ENCODE results near the gene EHD4. TPM values are rescaled to one million over a fixed set of nuclear protein-coding genes. Genes with fewer than 3 reads are reported as not detected.

EHD4 gene
- total RNA-seq, 4 donors from 2014 or later, result 10.0 to 25.4 (median 20.3) TPM

DNA sequence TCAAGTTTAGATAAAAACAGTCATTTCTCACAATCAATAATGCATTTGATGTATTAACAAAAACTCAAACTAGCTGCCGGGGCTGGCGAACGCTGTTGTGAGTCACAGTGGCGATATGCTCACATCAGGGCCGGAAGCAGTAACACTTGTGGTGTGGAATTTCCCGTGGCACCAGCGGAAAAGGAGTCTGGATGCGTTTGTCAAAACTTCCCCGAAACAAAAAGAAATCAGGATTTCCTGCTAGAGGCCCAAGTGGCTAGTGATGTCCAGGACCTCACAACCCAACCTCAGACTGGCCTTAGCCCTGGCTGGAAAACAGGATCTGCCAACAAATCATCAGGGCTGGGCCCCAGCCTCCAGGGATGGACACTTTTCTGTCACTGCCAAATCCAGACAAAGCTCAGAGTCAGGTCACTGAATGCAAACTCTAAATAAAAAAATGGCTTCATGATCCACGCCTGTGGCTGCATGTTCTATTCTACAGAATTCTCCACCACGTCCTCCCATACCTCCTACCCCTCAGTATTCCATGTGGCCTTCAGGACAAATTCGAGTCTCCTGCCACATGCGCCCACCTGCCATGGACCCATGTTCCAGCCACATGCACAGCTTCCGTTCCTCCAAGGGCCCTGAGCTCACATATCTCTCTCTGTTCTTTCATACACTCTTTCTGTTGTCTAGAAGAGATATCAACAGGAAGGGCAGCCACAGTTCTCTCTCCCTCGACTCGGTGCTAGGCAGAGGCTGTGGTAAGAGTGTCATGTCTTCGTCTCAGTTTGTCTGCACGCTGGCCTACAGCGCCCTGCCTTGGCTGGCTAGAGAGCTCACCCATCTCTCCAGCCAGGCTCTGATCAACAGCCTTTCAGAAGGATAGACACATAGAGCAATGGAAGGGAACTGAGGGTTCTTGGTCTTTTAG, 35.4 kb downstream of the EHD4 start:
- Histone ChIP-seq H3K36me3 (peaks cover 0 to 14% of the 10 kb centered on the region in 2 donors), H3K4me3 (no peak overlapping the region), H3K27ac (peak overlapping the region in 3 of 4 donors; percentile 65 to 70 (median 66)), H3K4me1 (peaks cover 0 to 42% (median 15%) of the 10 kb centered on the region in 3 donors), H3K9me3 (no peaks in the 10 kb centered on the region), H3K27me3 (no peaks in the 10 kb centered on the region)
- TF ChIP-seq, protein P1, sequence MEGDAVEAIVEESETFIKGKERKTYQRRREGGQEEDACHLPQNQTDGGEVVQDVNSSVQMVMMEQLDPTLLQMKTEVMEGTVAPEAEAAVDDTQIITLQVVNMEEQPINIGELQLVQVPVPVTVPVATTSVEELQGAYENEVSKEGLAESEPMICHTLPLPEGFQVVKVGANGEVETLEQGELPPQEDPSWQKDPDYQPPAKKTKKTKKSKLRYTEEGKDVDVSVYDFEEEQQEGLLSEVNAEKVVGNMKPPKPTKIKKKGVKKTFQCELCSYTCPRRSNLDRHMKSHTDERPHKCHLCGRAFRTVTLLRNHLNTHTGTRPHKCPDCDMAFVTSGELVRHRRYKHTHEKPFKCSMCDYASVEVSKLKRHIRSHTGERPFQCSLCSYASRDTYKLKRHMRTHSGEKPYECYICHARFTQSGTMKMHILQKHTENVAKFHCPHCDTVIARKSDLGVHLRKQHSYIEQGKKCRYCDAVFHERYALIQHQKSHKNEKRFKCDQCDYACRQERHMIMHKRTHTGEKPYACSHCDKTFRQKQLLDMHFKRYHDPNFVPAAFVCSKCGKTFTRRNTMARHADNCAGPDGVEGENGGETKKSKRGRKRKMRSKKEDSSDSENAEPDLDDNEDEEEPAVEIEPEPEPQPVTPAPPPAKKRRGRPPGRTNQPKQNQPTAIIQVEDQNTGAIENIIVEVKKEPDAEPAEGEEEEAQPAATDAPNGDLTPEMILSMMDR (IDR thresholded peaks at IDR 0.05), result no peak
- TF ChIP-seq POLR2AphosphoS5 (IDR thresholded peaks at IDR 0.05), result peak; percentile 46
- 66 to 82% methylated on average over 13 to 16 of the region's 19 CpGs for WGBS, 2 donors (ENCODE audit: low coverage in 1 of 2)
- peak; percentile 54 for ATAC-seq

DNA sequence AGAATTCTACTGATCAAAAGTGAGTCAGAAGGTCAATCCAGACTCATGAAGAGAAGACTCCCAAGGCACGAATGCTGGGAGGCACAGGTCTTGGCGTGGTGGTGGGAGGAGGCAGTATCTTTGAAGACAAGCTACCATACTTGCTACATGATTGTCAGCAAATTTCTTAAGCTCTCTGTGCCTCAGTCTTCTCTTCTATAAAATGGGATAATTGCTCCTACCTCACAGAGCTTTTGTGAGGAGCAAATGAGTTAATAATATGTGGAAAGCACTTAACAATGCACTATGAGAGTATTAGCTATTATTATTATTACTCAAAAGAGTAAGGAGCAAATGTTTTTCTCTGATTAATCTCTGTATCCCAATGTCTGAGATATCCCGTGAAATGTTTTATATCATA, 36.2 kb downstream of the EHD4 start:
- Histone ChIP-seq H3K4me3 (no peak overlapping the region), H3K4me1 (peaks cover 0 to 45% (median 17%) of the 10 kb centered on the region in 3 donors), H3K9me3 (no peaks in the 10 kb centered on the region), H3K27ac (peak overlapping the region in 3 of 4 donors; percentile 53 to 68 (median 61)), H3K36me3 (peaks cover 0 to 8% of the 10 kb centered on the region in 2 donors), H3K27me3 (no peaks in the 10 kb centered on the region)
- no peak for ATAC-seq
- WGBS, 2 donors (ENCODE audit: low coverage in 1 of 2), result 89 to 92% methylated on average over 2 to 3 of the region's 3 CpGs
- TF ChIP-seq, protein P1 (IDR thresholded peaks at IDR 0.05), result no peak
- TF ChIP-seq POLR2AphosphoS5 (IDR thresholded peaks at IDR 0.05), result no peak
- TF ChIP-seq EP300 (IDR thresholded peaks at IDR 0.05), result no peak
- no peak for TF ChIP-seq POLR2A (IDR thresholded peaks at IDR 0.05)

DNA sequence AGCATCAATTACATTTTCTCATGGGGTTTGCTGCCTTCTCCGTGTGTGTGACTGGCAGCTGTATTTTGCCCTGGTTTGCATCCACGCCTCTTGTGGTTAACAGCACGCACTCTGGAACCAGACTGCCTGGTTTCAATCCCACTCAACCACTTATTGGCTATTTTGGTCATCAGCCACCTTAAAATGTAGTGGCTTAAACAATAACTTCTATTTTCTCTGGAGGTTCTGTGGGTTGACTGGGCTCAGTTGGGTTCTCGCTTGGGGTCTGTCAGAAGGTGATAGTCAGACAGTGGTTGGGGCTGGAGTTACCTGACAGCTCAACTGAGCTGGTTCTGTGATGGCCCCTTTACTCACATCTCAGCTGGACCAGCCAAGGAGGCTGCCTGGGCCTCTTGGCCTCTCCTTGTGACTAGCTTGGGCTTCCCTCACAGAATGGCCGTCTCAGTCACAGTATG, 36.8 kb downstream of the EHD4 start:
- H3K4me3 ChIP-seq, result no peak overlapping the region
- no peaks in the 10 kb centered on the region for H3K27me3 ChIP-seq
- peaks cover 0 to 7% of the 10 kb centered on the region in 2 donors for H3K36me3 ChIP-seq
- H3K27ac ChIP-seq, result peak overlapping the region in 3 of 4 donors; percentile 53 to 68 (median 61)
- 67 to 91% methylated on average over 4 of the region's 5 CpGs for WGBS, 2 donors (ENCODE audit: low coverage in 1 of 2)
- peaks cover 0 to 50% (median 22%) of the 10 kb centered on the region in 3 donors for H3K4me1 ChIP-seq
- TF ChIP-seq, protein P1 (IDR thresholded peaks at IDR 0.05), result no peak
- TF ChIP-seq POLR2A (IDR thresholded peaks at IDR 0.05) (no peak), EP300 (IDR thresholded peaks at IDR 0.05) (no peak), POLR2AphosphoS5 (IDR thresholded peaks at IDR 0.05) (no peak)
- H3K9me3 ChIP-seq, result no peaks in the 10 kb centered on the region
- no peak for ATAC-seq

DNA sequence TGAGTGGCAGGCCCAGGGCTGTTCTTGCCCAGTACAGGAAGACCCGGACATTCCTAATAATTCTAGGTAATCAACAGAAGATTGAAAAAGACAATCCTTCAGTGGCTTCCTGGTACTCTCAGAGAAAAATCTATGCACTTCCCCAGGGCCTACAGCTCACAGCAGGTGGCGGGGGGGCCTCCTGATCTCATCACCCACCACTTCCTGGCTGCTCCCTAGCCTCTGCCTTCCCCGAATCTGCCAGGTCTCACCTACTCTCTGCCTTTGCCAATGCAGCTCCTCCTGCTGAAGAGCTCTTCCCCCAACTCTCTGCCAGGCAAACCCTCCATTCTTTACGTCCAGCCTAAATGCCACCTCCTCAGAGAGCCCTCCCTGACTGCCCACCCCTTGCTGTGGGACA, 37.5 kb downstream of the EHD4 start:
- Histone ChIP-seq H3K27me3 (no peaks in the 10 kb centered on the region), H3K4me1 (peaks cover 0 to 58% (median 26%) of the 10 kb centered on the region in 3 donors), H3K36me3 (no peaks in the 10 kb centered on the region), H3K9me3 (no peaks in the 10 kb centered on the region), H3K27ac (peak overlapping the region in 3 of 4 donors; percentile 53 to 68 (median 61)), H3K4me3 (no peak overlapping the region)
- TF ChIP-seq POLR2A (IDR thresholded peaks at IDR 0.05) (no peak), EP300 (IDR thresholded peaks at IDR 0.05) (no peak), POLR2AphosphoS5 (IDR thresholded peaks at IDR 0.05) (peak; percentile 10)
- TF ChIP-seq, protein P1 (IDR thresholded peaks at IDR 0.05), result no peak
- ATAC-seq, result peak; percentile 23
- WGBS, 2 donors (ENCODE audit: low coverage in 1 of 2), result 54% methylated on average over 4 of the region's 4 CpGs; no CpG with 5 or more reads in 1 of the 2 donors

All from gastroesophageal sphincter (tissue), 4 donors.